HEK293 (cell line): ENCODE results near the gene TSPAN14.

Experiments
- CTCF ChIA-PET: fragments of 350-600 bp; formaldehyde crosslinking; extraction: SDS; loops from one replicate; lab custom pipeline; 2021; ENCODE audit warnings: antibody characterized with exemption; lab: Yijun Ruan, JAX
- POLR2A ChIA-PET: fragments of 300-600 bp; formaldehyde crosslinking; extraction: SDS; loops from one replicate; lab custom pipeline; 2020; ENCODE audit warnings: antibody characterized with exemption, inconsistent platforms; lab: Yijun Ruan, JAX
- H3K27ac ChIP-seq: fragments of 200-500 bp; sonication (Bioruptor generic); 2 replicates; pipeline ENCODE4 v1.5.1; 2014; ENCODE audit warnings: low read depth, low read length, control low read depth, inconsistent platforms; ENCODE audit errors: extremely low read depth
- H3K36me3 ChIP-seq, 2 experiments: fragments of 200-500 bp in 1 of 2; sonication (Bioruptor generic) in 1 of 2; 1 replicate in 1 of 2; 2 replicates in 1 of 2; pipeline ENCODE4 v1.5.1; 2014 to 2017; ENCODE audit warnings: inconsistent platforms in 2 of 2, low read length in 2 of 2; ENCODE audit not compliant: control insufficient read depth in 2 of 2, insufficient read depth in 1 of 2
- H3K4me1 ChIP-seq: fragments of 200-500 bp; sonication (Bioruptor generic); 2 replicates; pipeline ENCODE4 v1.5.1; 2014; ENCODE audit warnings: mild to moderate bottlenecking, low read length, inconsistent platforms; ENCODE audit not compliant: control insufficient read depth, insufficient read depth
- H3K4me3 ChIP-seq: 2 replicates; pipeline ENCODE4 v1.5.1; 2011; ENCODE audit warnings: low read depth, mild to moderate bottlenecking, control low read depth, low read length, moderate library complexity
- H3K9me3 ChIP-seq: fragments of 200-500 bp; sonication (Bioruptor generic); 2 replicates; pipeline ENCODE4 v1.5.1; 2014; ENCODE audit warnings: low read depth, low read length, inconsistent platforms; ENCODE audit not compliant: control insufficient read depth, insufficient read depth
- GLIS1 ChIP-seq: fragments of 450-650 bp; formaldehyde crosslinking; IDR thresholded peaks from 2 replicates; pipeline ENCODE4 v1.5.1; 2016; ENCODE audit warnings: missing biosample characterization, missing genetic modification characterization
- PRDM1 ChIP-seq: fragments of 450-650 bp; formaldehyde crosslinking; IDR thresholded peaks from 2 replicates; pipeline ENCODE4; 2016; ENCODE audit warnings: missing biosample characterization, missing genetic modification characterization
- SP7 ChIP-seq: fragments of 450-650 bp; formaldehyde crosslinking; IDR thresholded peaks from 2 replicates; pipeline ENCODE4 v1.5.1; 2016; ENCODE audit warnings: missing biosample characterization, missing genetic modification characterization
- ZIC2 ChIP-seq: fragments of 450-650 bp; formaldehyde crosslinking; IDR thresholded peaks from 2 replicates; pipeline ENCODE4 v1.5.1; 2016; ENCODE audit warnings: missing biosample characterization, missing genetic modification characterization
- ZNF19 ChIP-seq: fragments of 450-650 bp; formaldehyde crosslinking; IDR thresholded peaks from 2 replicates; pipeline ENCODE4; 2016; ENCODE audit warnings: missing biosample characterization, missing genetic modification characterization, low read depth
- ZNF239 ChIP-seq: fragments of 450-650 bp; formaldehyde crosslinking; IDR thresholded peaks from 2 replicates; pipeline ENCODE4 v1.5.1; 2016; ENCODE audit warnings: missing biosample characterization, missing genetic modification characterization
- ZNF335 ChIP-seq: fragments of 450-650 bp; formaldehyde crosslinking; conservative IDR thresholded peaks from 2 replicates; pipeline ENCODE4 v1.5.1; 2016; ENCODE audit warnings: missing biosample characterization, missing genetic modification characterization
- ZNF350 ChIP-seq: fragments of 450-650 bp; formaldehyde crosslinking; IDR thresholded peaks from 2 replicates; pipeline ENCODE4 v1.5.0; 2017; ENCODE audit warnings: missing biosample characterization, mild to moderate bottlenecking, missing genetic modification characterization
- ZNF660 ChIP-seq: fragments of 450-650 bp; IDR thresholded peaks from 2 replicates; pipeline ENCODE4 v1.5.1; 2018; ENCODE audit warnings: missing biosample characterization, mild to moderate bottlenecking, missing genetic modification characterization
- ZSCAN16 ChIP-seq: fragments of 450-650 bp; formaldehyde crosslinking; IDR thresholded peaks from 2 replicates; pipeline ENCODE4 v1.5.1; 2016; ENCODE audit warnings: missing biosample characterization, missing genetic modification characterization
- TF ChIP-seq, protein P1 (sequence below): fragments of 450-650 bp; formaldehyde crosslinking; IDR thresholded peaks from 2 replicates; pipeline ENCODE4 v1.5.1; 2016; ENCODE audit warnings: missing biosample characterization, missing genetic modification characterization, borderline replicate concordance
- TF ChIP-seq, protein P2 (sequence below): fragments of 450-650 bp; formaldehyde crosslinking; conservative IDR thresholded peaks from 2 replicates; pipeline ENCODE4 v1.5.1; 2016; ENCODE audit warnings: low read depth, missing biosample characterization, missing genetic modification characterization
- TF ChIP-seq, protein P3 (sequence below): fragments of 450-650 bp; formaldehyde crosslinking; IDR thresholded peaks from 2 replicates; pipeline ENCODE4 v1.5.1; 2016; ENCODE audit warnings: missing biosample characterization, missing genetic modification characterization

TSPAN14 gene

DNA sequence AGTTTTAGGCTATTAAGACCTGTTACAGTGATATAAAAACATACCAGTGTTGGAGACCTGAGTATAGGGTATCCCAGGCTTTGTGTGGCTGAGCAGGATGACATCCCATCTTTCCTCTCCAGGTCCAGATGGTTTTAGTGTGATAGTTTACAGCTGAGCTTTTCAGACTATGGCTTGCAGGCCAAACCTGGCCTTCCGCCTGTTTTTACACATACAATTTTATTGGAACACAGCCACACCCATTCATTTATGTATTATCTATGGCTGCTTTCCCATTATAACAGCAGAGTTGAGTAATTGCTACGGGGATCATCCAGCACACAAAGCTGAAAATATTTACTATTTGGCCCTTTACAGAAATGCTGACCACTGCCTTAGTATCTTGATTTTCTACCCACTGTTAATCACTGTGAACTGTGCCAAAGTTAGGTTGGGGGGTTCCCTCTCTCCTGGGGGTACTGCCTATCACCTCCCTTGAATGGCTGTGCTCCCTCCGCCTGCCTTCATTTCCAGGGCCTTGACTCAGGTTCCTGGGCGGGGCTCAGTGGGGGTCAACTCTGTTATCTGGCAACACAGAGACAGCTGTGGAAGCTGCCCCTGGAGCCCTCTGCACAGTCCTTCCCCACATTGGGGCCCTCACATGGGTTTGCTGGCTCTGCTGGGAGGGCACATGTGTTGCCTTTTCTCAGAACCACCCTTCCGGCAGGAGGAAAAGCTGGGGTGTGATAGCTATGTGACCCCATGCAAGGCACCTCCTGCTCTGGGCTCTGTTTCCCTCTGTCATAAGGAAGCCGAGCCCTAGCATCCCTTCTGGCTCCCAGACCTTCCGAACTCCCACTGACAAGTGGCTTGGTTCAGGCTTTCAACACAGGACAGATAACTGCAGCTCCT is 43.3 kb downstream of the TSPAN14 start:
- POLR2A ChIA-PET: no interaction called here
- Histone ChIP-seq H3K4me3 (no peak overlapping the region), H3K4me1 (no peaks in the 10 kb centered on the region; the same call in 1 of the 2 replicates), H3K9me3 (no peaks in the 10 kb centered on the region), H3K27ac (no peak overlapping the region), H3K36me3 (peaks cover 0 to 5% of the 10 kb centered on the region in 2 experiments; a peak in 1 of 3 replicates)
- CTCF ChIA-PET: interaction anchor here (0.6 to 1.8 kb wide), 6 partner anchors 7 to 54 kb away, joined by 3 to 11 read pairs (median 4); no protein-coding TSS in a partner anchor
- TF ChIP-seq GLIS1 (tag by site-specific recombination) (peak; percentile 55), ZNF19 (no peak), ZIC2 (peak; percentile 47; the same call in 1 of the 2 replicates), ZNF350 (tag by site-specific recombination) (no peak)
- TF ChIP-seq, protein P1, sequence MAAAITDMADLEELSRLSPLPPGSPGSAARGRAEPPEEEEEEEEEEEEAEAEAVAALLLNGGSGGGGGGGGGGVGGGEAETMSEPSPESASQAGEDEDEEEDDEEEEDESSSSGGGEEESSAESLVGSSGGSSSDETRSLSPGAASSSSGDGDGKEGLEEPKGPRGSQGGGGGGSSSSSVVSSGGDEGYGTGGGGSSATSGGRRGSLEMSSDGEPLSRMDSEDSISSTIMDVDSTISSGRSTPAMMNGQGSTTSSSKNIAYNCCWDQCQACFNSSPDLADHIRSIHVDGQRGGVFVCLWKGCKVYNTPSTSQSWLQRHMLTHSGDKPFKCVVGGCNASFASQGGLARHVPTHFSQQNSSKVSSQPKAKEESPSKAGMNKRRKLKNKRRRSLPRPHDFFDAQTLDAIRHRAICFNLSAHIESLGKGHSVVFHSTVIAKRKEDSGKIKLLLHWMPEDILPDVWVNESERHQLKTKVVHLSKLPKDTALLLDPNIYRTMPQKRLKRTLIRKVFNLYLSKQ (tag by site-specific recombination): no peak
- TF ChIP-seq, protein P2, sequence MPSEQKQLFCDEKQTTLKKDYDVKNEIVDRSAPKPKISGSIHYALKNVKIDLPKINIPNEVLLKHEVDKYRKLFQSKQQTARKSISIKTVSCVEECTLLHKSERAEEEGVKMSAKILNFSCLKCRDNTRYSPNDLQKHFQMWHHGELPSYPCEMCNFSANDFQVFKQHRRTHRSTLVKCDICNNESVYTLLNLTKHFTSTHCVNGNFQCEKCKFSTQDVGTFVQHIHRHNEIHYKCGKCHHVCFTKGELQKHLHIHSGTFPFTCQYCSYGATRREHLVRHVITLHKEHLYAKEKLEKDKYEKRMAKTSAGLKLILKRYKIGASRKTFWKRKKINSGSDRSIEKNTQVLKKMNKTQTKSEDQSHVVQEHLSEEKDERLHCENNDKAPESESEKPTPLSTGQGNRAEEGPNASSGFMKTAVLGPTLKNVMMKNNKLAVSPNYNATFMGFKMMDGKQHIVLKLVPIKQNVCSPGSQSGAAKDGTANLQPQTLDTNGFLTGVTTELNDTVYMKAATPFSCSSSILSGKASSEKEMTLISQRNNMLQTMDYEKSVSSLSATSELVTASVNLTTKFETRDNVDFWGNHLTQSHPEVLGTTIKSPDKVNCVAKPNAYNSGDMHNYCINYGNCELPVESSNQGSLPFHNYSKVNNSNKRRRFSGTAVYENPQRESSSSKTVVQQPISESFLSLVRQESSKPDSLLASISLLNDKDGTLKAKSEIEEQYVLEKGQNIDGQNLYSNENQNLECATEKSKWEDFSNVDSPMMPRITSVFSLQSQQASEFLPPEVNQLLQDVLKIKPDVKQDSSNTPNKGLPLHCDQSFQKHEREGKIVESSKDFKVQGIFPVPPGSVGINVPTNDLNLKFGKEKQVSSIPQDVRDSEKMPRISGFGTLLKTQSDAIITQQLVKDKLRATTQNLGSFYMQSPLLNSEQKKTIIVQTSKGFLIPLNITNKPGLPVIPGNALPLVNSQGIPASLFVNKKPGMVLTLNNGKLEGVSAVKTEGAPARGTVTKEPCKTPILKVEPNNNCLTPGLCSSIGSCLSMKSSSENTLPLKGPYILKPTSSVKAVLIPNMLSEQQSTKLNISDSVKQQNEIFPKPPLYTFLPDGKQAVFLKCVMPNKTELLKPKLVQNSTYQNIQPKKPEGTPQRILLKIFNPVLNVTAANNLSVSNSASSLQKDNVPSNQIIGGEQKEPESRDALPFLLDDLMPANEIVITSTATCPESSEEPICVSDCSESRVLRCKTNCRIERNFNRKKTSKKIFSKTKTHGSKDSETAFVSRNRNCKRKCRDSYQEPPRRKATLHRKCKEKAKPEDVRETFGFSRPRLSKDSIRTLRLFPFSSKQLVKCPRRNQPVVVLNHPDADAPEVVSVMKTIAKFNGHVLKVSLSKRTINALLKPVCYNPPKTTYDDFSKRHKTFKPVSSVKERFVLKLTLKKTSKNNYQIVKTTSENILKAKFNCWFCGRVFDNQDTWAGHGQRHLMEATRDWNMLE: no peak

DNA sequence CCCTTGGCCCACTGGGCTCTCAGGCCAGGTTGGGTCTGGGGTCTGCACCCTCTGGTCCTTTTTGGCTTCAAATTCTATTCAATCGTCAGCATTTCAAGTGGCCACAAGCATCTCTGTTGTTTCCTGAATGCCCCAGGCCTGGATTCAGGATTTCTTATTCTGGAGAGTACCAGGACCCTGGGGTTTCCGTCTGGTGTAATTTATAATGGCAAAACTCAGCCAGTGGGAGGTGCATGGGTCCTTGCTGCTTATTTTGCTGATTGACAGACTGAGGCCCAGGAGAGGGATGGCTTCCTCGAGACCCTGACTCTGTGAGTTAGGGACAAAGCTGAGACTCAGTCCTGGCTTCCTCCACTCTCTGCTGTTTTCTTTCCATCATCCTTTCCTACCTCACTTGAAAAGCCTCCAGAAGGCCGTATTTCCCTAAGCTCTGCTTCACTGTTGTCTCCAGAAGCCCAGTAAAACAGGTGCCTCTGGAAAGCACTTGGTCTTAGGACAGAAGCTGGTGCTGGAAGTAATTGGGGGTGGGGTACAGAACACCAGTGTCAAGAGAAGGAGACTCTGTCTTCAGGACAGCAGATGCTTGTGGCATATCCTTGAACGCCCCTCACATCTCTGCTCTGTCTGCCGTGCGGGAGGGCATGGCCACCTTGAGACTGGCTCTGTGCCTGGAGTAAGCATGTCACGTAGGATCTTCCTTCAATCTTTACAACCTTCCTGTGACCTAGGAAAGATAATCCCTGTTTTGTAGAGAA is 44.1 kb downstream of the TSPAN14 start:
- H3K4me1 ChIP-seq: no peaks in the 10 kb centered on the region; the same call in 1 of the 2 replicates
- no peak overlapping the region for H3K27ac ChIP-seq
- CTCF ChIA-PET: interaction anchor here (0.5 to 1.8 kb wide), 7 partner anchors 8 to 230 kb away, joined by 3 to 11 read pairs (median 4); no protein-coding TSS in a partner anchor
- POLR2A ChIA-PET: no interaction called here
- no peak overlapping the region for H3K4me3 ChIP-seq
- TF ChIP-seq ZSCAN16 (tag by site-specific recombination) (no peak), ZNF335 (tag by site-specific recombination) (peak; percentile 64), ZNF19 (no peak), ZNF239 (tag by site-specific recombination) (no peak)
- H3K9me3 ChIP-seq: no peaks in the 10 kb centered on the region
- peaks cover 0 to 5% of the 10 kb centered on the region in 2 experiments; a peak in 1 of 3 replicates for H3K36me3 ChIP-seq

GRCh38 chr10:80498833-80499741 is 45.0 kb downstream of the TSPAN14 start:
- ChIA-PET CTCF (interaction anchor here (0.5 to 1.8 kb wide), 5 partner anchors 10 to 231 kb away, joined by 3 to 5 read pairs (median 4); no protein-coding TSS in a partner anchor), POLR2A (no interaction called here)
- TF ChIP-seq SP7 (tag by site-specific recombination) (0 out of 2 replicates have a peak, but pooled peaks have one; percentile 22), ZNF660 (tag by site-specific recombination) (peak; percentile 40; the same call in 1 of the 2 replicates), ZIC2 (peak; percentile 59; the same call in 1 of the 2 replicates), PRDM1 (peak; percentile 24; the same call in 1 of the 2 replicates)
- TF ChIP-seq, protein P3, sequence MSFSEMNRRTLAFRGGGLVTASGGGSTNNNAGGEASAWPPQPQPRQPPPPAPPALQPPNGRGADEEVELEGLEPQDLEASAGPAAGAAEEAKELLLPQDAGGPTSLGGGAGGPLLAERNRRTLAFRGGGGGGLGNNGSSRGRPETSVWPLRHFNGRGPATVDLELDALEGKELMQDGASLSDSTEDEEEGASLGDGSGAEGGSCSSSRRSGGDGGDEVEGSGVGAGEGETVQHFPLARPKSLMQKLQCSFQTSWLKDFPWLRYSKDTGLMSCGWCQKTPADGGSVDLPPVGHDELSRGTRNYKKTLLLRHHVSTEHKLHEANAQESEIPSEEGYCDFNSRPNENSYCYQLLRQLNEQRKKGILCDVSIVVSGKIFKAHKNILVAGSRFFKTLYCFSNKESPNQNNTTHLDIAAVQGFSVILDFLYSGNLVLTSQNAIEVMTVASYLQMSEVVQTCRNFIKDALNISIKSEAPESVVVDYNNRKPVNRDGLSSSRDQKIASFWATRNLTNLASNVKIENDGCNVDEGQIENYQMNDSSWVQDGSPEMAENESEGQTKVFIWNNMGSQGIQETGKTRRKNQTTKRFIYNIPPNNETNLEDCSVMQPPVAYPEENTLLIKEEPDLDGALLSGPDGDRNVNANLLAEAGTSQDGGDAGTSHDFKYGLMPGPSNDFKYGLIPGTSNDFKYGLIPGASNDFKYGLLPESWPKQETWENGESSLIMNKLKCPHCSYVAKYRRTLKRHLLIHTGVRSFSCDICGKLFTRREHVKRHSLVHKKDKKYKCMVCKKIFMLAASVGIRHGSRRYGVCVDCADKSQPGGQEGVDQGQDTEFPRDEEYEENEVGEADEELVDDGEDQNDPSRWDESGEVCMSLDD (tag by site-specific recombination): no peak
- Histone ChIP-seq H3K36me3 (peaks cover 0 to 4% of the 10 kb centered on the region in 2 experiments; a peak in 1 of 3 replicates), H3K9me3 (no peaks in the 10 kb centered on the region), H3K4me3 (no peak overlapping the region), H3K4me1 (no peaks in the 10 kb centered on the region; the same call in 1 of the 2 replicates), H3K27ac (no peak overlapping the region)
